K562 (cell line): ENCODE results near the gene MFAP2. TPM values are rescaled to one million over a fixed set of nuclear protein-coding genes. Genes with fewer than 3 reads are reported as not detected.
A peak's percentile ranks its signal among the peaks of the same experiment; 100 is the strongest.

ENCODE experiments used
- AFF4 ChIP-seq: sonication (generic); formaldehyde crosslinking; IDR thresholded peaks from 2 replicates; pipeline ENCODE4 v1.8.0; 2023; ENCODE audit warnings: mild to moderate bottlenecking, missing genetic modification reagents
- ERF ChIP-seq: fragments of 450-650 bp; formaldehyde crosslinking; IDR thresholded peaks from 2 replicates; pipeline ENCODE4 v1.4.0; 2020; ENCODE audit warnings: mild to moderate bottlenecking, mixed read lengths
- EWSR1 ChIP-seq: fragments of 450-650 bp; IDR thresholded peaks from 2 replicates; pipeline ENCODE4 v1.6.1; 2018; ENCODE audit warnings: borderline replicate concordance, mild to moderate bottlenecking, low read depth, moderate library complexity; ENCODE audit not compliant: partially characterized antibody
- GABPB1 ChIP-seq: sonication (generic); formaldehyde crosslinking; IDR thresholded peaks from 2 replicates; pipeline ENCODE4 v1.8.0; 2022; ENCODE audit warnings: mild to moderate bottlenecking, missing genetic modification reagents
- GABPB2 ChIP-seq: fragments of 250-450 bp; sonication (Bioruptor Pico); conservative IDR thresholded peaks from 2 replicates; pipeline ENCODE4 v1.5.1; 2021; ENCODE audit warnings: mild to moderate bottlenecking
- HDGF ChIP-seq: fragments of 450-650 bp; IDR thresholded peaks from 2 replicates; pipeline ENCODE4 v1.6.1; 2016
- MCM7 ChIP-seq, 2 experiments: fragments of 450-650 bp; IDR thresholded peaks; 2 replicates each; pipeline ENCODE4 v1.6.1; 2016 to 2018
- NKRF ChIP-seq: fragments of 450-650 bp; IDR thresholded peaks from 2 replicates; pipeline ENCODE4 v1.6.1; 2016; ENCODE audit warnings: borderline replicate concordance
- PCBP2 ChIP-seq: fragments of 200-400 bp; formaldehyde crosslinking; IDR thresholded peaks from 2 replicates; pipeline ENCODE4 v1.6.1; 2018; ENCODE audit warnings: low read length, low read depth, mild to moderate bottlenecking, moderate library complexity; ENCODE audit not compliant: poor library complexity, severe bottlenecking
- POLR2A ChIP-seq: fragments of 450-650 bp; conservative IDR thresholded peaks from 2 replicates; pipeline ENCODE4 v1.6.1; 2016
- RHOXF2B ChIP-seq: fragments of 250-450 bp; sonication (Bioruptor Pico); conservative IDR thresholded peaks from 2 replicates; pipeline ENCODE4 v1.5.1; 2021
- SLC30A9 ChIP-seq: fragments of 250-450 bp; sonication (Bioruptor Pico); IDR thresholded peaks from 2 replicates; pipeline ENCODE4 v1.8.0; 2022; ENCODE audit warnings: mild to moderate bottlenecking, moderate library complexity
- SMC3 ChIP-seq: conservative IDR thresholded peaks from 2 replicates; pipeline ENCODE4 v1.6.1; 2011; ENCODE audit warnings: low read depth, low read length, improper control_type of control experiment; ENCODE audit not compliant: insufficient read depth
- SRF ChIP-seq, 2 experiments: fragments of 250-450, 450-650 bp in 1 of 2; sonication (Bioruptor Pico) in 1 of 2; sonication (generic) in 1 of 2; formaldehyde crosslinking; IDR thresholded peaks; 2 replicates each; pipeline versions ENCODE4 v1.5.0 to v1.5.1; 2020 to 2022; ENCODE audit warnings: mild to moderate bottlenecking in 1 of 2, missing genetic modification reagents in 1 of 2
- STAT5B ChIP-seq: fragments of 250-450 bp; sonication (Bioruptor Pico); IDR thresholded peaks from 2 replicates; pipeline ENCODE4 v1.8.0; 2021; ENCODE audit warnings: mild to moderate bottlenecking, inconsistent platforms
- ZBTB33 ChIP-seq: sonication (generic); formaldehyde crosslinking; IDR thresholded peaks from 2 replicates; pipeline ENCODE4 v1.8.1; 2023; ENCODE audit warnings: mild to moderate bottlenecking, missing genetic modification reagents
- ZBTB9 ChIP-seq: fragments of 450-650 bp; formaldehyde crosslinking; IDR thresholded peaks from 2 replicates; pipeline ENCODE4 v1.4.0; 2020; ENCODE audit warnings: mild to moderate bottlenecking, moderate library complexity
- ZNF175 ChIP-seq: fragments of 200-800 bp; sonication (Bioruptor generic); IDR thresholded peaks from 2 replicates; pipeline ENCODE4 v1.6.1; 2016; ENCODE audit warnings: low read depth, mild to moderate bottlenecking, missing genetic modification characterization, missing compliant biosample characterization
- ZNF77 ChIP-seq: fragments of 250-450 bp; sonication (Bioruptor Pico); IDR thresholded peaks from 2 replicates; pipeline ENCODE4 v1.5.0; 2020
- polyA plus RNA-seq, 8 experiments: library from polyadenylated mRNA; depleted of rRNA in 4 of 8; stranded (reverse) in 5 of 8; unstranded in 3 of 8; fragments of >200 nt; fragmentation: Nextera tagmentation in 2 of 8; fragmentation: Illumina TruSeq in 1 of 8; extraction: Ambion mirVana in 2 of 8; extraction: Trizol in 1 of 8; gene quantifications; 2 replicates each; pipeline versions ENCODE4 v1.2.1 to v1.2.3, GENCODE V29; 2011 to 2014; ENCODE audit warnings: inconsistent platforms in 1 of 8, missing spikeins in 1 of 8
- total RNA-seq, 7 experiments: library from RNA; depleted of rRNA in 6 of 7; stranded (reverse); fragments of >200 nt in 6 of 7; fragmentation: Illumina TruSeq in 2 of 7; extraction: Trizol in 2 of 7; gene quantifications; 2 replicates each; pipeline versions ENCODE4 v1.2.1 to v1.2.3, GENCODE V29; 2011 to 2021; ENCODE audit warnings: low replicate concordance in 1 of 7

The MFAP2 gene
- total and polyA plus RNA-seq, 9 of the 15 experiments (the other 6 are each of a cell fraction or from before 2014, with no cell fraction given): not detected

GRCh38 chr1:17013491-17014320 lies 33.3 kb upstream of the MFAP2 start (continued):
- TF ChIP-seq ZBTB33 (CRISPR knock-in tag) (no peak), EWSR1 (no peak), STAT5B (CRISPR knock-in tag) (no peak), SLC30A9 (no peak), MCM7 (IDR thresholded peaks at IDR 0.05) (no peak), SMC3 (no peak), GABPB2 (no peak), NKRF (no peak), PCBP2 (no peak), ZBTB9 (CRISPR knock-in tag) (no peak), GABPB1 (CRISPR knock-in tag) (peak; percentile 28; the same call in 1 of the 2 replicates), POLR2A (no peak), ZNF77 (CRISPR knock-in tag) (no peak), ZNF175 (CRISPR knock-in tag) (no peak), ERF (no peak), AFF4 (CRISPR knock-in tag) (no peak), SRF (CRISPR knock-in tag; IDR thresholded peaks at IDR 0.05) (no peak), RHOXF2B (no peak), HDGF (no peak)
